Thyroid gland (tissue), 4 donors: ENCODE measurements around the gene RPLP2.

Source experiments
- POLR2A ChIP-seq, 2 donors: fragments of 450-650 bp; IDR thresholded peaks; one replicate each; pipeline ENCODE4 v1.6.1; 2017; ENCODE audit warnings: antibody characterized with exemption in 2 of 2, mild to moderate bottlenecking in 2 of 2, moderate library complexity in 1 of 2
- TF ChIP-seq, protein P1 (sequence below), 6 experiments: fragments of 200-600 bp in 3 of 6; fragments of 450-650 bp in 3 of 6; sonication (generic) in 3 of 6; IDR thresholded peaks; one replicate each; pipeline ENCODE4 v1.5.1; 2016 to 2019; ENCODE audit warnings: antibody characterized with exemption in 6 of 6, mild to moderate bottlenecking in 2 of 6, inconsistent platforms in 1 of 6, moderate library complexity in 1 of 6

GRCh38 chr11:819943-820649 is 10.3 kb downstream of the RPLP2 start:
- TF ChIP-seq, protein P1, sequence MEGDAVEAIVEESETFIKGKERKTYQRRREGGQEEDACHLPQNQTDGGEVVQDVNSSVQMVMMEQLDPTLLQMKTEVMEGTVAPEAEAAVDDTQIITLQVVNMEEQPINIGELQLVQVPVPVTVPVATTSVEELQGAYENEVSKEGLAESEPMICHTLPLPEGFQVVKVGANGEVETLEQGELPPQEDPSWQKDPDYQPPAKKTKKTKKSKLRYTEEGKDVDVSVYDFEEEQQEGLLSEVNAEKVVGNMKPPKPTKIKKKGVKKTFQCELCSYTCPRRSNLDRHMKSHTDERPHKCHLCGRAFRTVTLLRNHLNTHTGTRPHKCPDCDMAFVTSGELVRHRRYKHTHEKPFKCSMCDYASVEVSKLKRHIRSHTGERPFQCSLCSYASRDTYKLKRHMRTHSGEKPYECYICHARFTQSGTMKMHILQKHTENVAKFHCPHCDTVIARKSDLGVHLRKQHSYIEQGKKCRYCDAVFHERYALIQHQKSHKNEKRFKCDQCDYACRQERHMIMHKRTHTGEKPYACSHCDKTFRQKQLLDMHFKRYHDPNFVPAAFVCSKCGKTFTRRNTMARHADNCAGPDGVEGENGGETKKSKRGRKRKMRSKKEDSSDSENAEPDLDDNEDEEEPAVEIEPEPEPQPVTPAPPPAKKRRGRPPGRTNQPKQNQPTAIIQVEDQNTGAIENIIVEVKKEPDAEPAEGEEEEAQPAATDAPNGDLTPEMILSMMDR (IDR thresholded peaks at IDR 0.05), result no peak
- peak in 1 of 2 donors; percentile 36 for TF ChIP-seq POLR2A (IDR thresholded peaks at IDR 0.05)
